AG09319 (cell line): ENCODE measurements around the gene HES4.
A peak's percentile ranks its signal among the peaks of the same experiment; 100 is the strongest.
"Not testable (repeated sequence)": the region's sequence is repeated elsewhere in the genome, so short reads cannot be mapped to it uniquely, and the experiment has no call there.

Source experiments
- DNase-seq: peaks from one replicate; pipeline ENCODE4 v3.0.0-alpha.2; 2010; ENCODE audit warnings: low read depth; ENCODE audit errors: extremely low read depth
- TF ChIP-seq, protein P1 (sequence below): IDR thresholded peaks from 2 replicates; pipeline ENCODE4 v1.5.1; 2011; ENCODE audit warnings: low read depth, mild to moderate bottlenecking, inconsistent platforms, low read length, moderate library complexity

Gene HES4

DNA sequence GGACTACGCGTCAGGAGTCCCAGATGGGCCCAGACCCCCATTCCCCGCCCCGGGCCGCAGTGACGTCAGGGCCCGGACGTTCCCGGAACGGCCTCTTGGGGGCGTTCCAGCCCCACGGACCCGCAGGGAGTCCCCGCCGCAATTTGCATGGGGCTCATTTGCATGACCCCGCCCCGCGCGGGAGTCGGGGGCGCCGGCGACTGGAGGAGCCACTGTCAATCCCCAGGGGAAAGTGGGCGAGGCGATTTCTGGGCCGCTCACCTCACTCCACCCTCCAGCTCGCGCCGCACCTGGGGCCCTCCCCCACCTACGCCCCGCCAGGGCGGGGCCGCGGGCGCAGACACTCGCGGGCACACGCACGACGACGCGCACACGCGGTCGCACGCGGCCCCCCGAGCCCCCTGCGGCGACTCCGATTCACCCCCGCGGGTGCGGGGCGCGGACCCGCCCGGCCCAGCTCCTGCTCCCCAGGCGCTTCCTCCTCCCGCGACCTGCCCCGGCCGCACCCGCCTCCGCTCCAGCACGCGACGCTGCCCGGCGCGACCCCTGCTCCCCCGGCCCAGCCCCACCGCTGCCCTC is 33.2 kb upstream of the HES4 start:
- DNase-seq = peak; percentile 10

DNA sequence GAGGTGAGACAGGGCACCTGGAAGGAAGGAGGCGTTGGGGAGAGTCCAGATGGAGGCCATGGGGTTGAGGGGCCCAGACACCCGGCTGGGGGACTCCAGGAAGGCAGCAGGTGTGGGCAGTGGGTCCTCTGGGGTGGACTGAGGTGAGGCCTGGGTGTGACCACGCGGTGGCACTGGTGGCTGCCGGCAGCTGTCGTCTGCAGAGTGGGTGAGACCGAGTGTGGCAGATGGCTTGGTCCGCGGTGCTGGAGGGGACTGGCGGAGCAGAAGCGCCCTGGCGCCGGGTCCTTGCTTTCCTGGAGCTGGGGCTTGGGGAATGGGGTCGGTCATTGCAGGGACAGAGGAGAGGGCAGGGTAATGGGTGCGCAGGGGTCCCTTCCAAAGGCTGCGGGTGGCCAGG is 32.5 kb upstream of the HES4 start:
- TF ChIP-seq, protein P1, sequence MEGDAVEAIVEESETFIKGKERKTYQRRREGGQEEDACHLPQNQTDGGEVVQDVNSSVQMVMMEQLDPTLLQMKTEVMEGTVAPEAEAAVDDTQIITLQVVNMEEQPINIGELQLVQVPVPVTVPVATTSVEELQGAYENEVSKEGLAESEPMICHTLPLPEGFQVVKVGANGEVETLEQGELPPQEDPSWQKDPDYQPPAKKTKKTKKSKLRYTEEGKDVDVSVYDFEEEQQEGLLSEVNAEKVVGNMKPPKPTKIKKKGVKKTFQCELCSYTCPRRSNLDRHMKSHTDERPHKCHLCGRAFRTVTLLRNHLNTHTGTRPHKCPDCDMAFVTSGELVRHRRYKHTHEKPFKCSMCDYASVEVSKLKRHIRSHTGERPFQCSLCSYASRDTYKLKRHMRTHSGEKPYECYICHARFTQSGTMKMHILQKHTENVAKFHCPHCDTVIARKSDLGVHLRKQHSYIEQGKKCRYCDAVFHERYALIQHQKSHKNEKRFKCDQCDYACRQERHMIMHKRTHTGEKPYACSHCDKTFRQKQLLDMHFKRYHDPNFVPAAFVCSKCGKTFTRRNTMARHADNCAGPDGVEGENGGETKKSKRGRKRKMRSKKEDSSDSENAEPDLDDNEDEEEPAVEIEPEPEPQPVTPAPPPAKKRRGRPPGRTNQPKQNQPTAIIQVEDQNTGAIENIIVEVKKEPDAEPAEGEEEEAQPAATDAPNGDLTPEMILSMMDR = no peak
- DNase-seq = no peak

More for the DNA sequence above, 33.2 kb upstream of the HES4 start:
- TF ChIP-seq, protein P1 = peak; percentile 60

DNA sequence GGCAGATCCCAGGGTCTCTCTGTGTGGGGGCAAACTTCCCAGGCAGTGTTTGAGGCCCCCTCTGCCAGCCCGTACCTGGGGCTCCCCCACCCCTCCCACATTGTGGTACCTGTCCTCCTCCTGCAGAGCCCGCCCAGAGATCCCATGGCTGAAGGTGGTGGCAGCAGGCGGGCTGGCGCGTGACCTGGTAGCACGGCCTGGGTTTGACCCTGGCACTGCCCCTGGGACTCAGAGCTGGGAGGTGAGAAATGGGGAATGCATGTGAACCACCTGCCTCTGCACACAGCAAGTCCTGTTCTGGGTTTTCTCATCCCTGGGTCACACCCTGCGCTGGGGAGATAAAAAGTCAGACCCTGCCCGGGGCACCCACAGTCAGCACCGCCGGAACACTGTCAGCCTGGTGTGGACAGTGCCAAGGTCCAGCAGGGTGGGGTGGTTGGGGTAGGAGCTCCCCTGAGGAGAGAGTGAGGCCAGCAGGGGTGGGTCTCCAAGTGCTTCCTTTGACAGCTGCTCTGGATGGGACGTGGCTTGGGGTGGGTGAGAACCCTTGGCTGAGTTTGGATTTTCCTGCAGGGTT is 31.9 kb upstream of the HES4 start:
- TF ChIP-seq, protein P1 = no peak
- no peak for DNase-seq

DNA sequence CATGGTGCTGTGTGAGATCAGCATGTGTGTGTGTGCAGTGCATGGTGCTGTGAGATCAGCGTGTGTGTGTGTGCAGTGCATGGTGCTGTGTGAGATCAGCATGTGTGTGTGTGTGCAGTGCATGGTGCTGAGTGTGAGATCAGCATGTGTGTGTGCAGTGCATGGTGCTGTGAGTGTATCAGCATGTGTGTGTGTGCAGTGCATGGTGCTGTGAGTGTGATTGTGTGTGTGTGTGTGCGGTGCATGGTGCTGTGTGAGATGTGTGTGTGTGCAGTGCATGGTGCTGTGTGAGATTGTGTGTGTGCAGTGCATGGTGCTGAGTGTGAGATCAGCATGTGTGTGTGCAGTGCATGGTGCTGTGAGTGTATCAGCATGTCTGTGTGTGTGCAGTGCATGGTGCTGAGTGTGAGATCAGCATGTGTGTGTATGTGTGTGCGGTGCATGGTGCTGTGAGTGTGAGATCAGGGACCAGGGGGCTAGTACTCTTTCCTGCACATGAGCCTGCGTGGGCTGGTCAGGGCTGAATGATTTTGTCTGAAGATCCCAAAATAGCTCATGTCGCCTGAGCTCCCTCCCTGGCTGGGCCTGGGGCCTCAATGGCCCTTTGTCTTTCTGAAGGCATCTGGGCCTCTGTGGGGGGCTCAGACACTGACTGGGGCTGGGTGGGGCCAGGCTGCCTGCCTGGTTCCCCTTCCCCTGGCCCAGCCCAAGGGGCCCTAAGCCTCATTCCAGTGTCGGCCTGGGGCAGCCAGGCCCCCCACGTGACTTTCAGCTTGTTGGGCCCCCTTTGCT is 31.2 kb upstream of the HES4 start:
- not testable (repeated sequence) for DNase-seq

DNA sequence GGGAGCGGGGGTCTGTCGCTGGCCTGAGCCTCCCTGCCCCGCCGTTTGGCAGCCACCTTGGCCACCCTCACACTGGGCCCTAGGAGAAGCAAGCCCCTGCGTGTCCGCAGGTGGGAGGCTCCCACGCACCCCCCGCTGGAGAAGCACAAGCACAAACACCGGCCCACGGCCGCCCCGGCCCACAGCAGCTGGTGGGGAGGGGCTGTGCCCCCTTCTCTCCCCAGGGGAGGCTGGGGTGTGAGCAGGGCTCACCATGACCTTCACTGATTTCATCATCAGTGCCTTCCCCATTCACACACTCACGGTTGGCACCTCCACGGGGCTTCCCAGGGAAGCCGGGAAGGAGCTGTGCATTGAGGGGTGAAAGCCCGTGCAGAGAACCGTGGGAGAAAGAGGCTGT is 27.9 kb upstream of the HES4 start:
- DNase-seq = no peak
- TF ChIP-seq, protein P1 = no peak

DNA sequence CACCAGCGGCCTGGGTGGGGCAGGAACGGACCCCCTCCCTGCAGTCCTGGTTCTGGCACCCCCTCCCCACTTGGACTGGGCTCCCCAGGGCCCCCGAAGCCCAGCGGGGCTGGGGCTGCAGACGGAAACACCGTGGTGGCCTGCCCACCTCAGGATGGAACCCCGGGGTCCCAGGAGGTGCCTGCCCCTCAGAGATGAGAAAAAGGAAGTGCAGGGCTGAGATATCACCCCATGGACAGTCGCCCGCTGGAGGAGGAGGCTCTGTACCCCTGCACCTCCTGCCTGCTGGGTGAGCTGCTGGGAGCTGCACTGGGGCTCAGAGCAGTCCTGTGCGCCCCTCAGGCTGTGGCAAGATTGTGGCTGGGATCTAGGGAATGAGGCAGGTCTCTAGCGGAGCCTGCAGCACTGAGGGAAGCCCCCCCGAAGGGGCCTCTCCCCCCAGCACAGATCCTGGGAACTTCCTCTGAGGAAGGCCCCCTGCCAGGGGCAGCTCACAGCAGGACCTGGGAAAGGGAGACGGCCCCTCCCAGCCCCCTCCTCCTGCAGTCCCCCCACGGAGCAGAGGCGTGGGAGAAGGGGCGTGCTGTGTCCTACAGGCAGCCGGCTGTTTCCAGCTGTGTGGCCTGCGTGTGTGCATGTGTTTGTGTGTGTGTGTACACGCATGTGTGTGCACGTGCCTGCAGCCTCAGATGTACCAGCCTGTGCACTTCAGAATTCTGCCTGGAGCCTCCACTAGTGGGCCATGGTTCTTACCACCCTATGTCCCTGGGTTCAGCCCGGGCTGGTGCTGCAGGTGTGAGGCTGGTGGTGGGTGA is 26.9 kb upstream of the HES4 start:
- TF ChIP-seq, protein P1 = no peak
- no peak for DNase-seq

DNA sequence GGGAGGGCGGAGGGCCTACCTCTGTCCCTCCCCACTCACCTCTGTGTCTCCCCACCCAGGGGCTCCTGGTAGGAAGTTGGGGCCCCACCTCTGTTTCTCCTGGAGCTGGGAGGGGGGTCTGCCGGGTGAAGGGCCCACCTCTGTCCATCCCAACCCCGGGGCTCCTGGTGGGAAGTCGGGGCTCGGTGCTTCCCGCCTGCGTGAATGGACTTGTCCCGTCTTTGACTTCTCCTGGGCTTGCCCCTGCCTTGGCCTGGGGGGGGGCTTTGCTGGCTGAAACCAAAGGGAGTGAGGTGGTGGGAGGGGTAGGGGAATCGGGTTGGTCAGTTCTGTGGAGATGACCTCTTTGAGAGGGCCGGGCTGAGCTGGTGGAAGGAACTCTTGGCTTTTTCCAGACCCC is 25.8 kb upstream of the HES4 start:
- no peak for DNase-seq
- TF ChIP-seq, protein P1 = no peak
